Left ventricle myocardium superior (tissue), 1 donor: ENCODE data around the gene PTPRM. TPM values are rescaled to one million over a fixed set of nuclear protein-coding genes. Genes with fewer than 3 reads are reported as not detected.
"Not testable (repeated sequence)": the region's sequence is repeated elsewhere in the genome, so short reads cannot be mapped to it uniquely, and the experiment has no call there.

Experiments used
- ATAC-seq: fragments of 200-7000 bp; cut with Tn5 transposase; one replicate; pipeline ENCODE4 v1.9.1; 2020; ENCODE audit warnings: mild to moderate bottlenecking, moderate library complexity
- DNase-seq: peaks from one replicate; pipeline ENCODE4 v3.0.0-alpha.2; 2020
- intact Hi-C: fragments of 100-400 bp; cut with micrococcal nuclease; formaldehyde crosslinking; loops from one replicate; pipeline ENCODE4 v1.11.0; 2022
- total RNA-seq: library from RNA; stranded (reverse); fragmentation: NEBNext Ultra II Directional; extraction: Animal tissue kit (Norgen Biotek cat#: 25700); gene quantifications from one replicate; pipeline ENCODE4 v1.2.1, GENCODE V29; 2021
- donor health status: DM: no; HTN: yes; CAD: no; lungs with severe emphysema.

PTPRM gene
- total RNA-seq, 1 donor from 2014 or later = 100 TPM

DNA sequence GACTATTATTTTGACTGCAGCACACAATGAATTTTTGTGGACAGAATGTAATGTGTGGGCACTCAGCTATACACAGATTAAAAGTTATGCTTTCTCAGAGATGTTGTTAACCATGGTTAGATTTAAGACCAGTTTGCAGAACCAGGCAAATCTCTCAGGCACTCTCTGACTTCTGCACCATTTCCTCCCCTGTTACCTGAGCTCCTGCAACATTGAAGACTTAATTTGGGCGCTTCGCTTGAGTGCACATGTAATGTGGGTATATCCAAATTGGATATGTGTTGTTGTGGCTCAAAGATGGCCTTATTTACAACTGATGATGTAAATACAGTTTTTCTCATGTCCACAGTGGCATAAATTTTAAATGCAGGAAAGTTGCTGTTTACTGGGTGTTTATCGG, 469.4 kb downstream of the PTPRM start:
- ATAC-seq (no peak), DNase-seq (no peak)
- intact Hi-C loops = no loop called here

DNA sequence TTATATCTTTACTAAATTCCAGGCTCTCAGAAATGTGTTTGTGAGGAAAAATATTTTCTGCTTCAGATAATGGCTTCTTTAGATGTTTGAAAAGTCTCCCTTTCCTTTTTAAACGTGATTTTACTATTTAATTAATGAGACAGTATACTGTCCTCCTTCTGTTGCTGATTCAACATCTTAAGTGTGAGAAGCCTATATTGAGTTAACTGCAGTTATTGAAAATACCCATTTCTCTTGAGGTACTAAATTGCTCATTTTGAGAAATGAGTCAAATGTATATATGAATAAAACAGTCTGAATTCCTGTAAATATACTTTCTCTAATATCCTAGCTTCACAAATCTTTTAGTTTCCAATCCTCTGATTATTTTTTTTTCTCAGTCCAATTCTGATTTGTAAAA, 470.2 kb downstream of the PTPRM start:
- DNase-seq = no peak
- ATAC-seq = no peak
- intact Hi-C loops = no loop called here

DNA sequence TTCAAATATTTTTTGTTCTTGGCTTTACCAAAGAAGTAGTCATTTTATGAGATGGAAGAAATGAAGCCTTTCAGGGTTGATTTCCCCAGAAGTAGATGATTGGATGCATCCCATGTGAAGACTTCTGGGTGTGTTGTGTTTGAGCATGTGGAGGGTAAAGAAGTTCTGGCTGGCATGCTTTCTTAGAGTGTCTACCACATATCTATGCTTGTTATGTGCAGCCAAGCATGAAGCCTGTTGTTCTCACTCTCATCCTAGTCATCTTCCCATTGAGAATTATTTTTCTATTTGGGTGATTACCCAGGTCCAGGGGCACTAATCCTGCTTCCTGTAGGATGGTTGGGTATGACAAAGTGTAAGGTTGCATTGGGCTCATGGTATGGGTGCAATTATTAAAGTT, 472.9 kb downstream of the PTPRM start:
- ATAC-seq = no peak
- DNase-seq = no peak
- intact Hi-C loops = no loop called here

DNA sequence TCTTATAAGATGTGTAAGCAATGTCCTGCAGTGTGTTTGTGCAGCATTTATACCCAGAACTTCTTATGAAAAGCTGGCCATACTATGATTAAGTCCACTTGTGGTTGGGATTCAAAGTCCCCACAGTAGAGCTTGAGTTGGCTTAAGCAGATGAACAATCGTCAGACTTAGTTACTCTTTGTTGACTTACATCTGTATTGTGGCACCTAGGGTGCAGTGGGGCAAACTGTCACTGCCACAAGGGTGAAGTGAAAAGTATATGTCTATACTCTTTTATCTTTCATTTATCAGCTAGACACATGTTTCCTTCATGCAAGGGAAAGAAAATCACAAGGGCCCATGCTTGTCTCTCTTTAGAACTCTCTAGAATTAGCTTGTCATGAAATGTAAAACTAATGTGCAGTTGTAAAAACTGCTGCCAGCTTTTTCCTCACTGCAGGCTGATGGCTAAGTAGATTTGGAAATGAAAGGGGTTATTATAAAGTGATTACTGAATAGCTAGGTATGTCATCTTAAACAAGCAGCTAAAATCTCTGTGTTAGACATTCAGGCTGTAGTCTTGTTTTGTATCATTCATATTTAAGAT, 474.5 kb downstream of the PTPRM start:
- ATAC-seq (no peak), DNase-seq (no peak)
- intact Hi-C loops = no loop called here

DNA sequence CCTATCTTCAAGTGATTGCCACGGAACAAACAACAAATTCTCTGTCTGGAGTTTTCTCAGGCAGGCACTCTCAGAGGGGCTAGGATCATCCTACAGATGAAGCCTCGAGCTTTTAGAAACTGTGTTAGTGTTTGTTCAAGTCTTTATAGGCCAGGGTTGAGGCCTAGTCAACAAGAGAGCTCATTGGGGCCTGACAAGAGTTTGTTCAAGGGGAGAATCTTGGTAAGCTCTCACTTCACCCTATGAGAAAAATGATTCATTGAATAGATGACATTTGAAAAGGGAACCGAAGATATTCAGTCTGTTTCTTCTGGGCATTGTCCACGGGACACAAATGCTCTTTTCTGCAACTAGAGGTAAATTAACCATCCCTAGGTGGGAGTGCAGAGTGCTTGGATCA, 476.9 kb downstream of the PTPRM start:
- DNase-seq (no peak), ATAC-seq (no peak)
- intact Hi-C loops = no loop called here

DNA sequence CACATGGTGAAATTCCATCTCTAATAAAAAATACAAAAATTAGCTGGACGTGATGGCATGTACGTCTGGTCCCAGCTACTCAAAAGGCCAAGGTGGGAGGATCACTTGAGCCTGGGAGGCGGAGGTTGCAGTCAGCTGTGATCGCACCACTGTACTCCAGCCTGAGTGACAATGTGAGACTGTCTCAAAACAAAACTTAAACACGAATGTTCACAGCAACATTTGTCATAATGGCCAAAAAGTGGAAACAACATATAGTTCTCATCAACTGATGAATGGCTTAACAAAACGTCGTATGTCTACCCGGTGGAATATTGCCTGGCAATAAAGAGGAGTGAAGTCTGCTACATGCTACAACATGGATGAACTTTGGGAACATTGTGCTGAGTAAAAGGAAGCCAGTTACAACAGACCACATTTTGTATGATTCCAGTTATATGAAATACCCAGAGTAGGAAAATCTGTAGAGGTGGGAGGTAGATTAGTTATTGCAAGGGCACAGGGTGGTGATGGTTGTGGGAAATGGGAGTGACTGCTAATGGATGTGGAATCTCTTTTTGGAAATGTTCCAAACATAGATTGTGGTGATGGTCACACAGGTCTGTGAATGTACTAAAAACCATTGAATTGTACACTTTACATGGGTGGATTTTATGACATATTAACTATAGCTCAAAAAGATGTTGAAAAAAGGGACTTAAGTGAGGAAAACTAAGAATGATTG, 478.2 kb downstream of the PTPRM start:
- intact Hi-C loops = no loop called here
- ATAC-seq (no peak), DNase-seq (no peak)

DNA sequence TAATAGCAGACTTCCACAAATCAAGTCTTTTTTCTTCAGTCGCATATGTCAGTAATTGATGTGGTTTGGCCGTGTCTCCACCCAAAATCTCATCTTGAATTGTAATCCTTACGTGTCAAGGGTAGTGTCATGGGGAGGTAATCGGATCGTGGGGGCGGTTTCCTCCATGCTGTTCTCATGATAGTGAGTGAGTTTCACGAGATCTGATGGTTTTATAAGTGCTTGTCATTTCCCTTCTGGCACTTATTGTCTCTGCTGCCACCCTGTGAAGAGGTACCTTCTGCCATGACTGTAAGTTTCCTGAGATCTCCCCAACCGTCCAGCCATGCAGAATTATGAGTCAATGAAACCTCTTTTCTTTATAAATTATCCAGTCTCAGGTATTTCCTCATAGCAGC, 478.8 kb downstream of the PTPRM start:
- intact Hi-C loops = no loop called here
- DNase-seq = no peak
- no peak for ATAC-seq

DNA sequence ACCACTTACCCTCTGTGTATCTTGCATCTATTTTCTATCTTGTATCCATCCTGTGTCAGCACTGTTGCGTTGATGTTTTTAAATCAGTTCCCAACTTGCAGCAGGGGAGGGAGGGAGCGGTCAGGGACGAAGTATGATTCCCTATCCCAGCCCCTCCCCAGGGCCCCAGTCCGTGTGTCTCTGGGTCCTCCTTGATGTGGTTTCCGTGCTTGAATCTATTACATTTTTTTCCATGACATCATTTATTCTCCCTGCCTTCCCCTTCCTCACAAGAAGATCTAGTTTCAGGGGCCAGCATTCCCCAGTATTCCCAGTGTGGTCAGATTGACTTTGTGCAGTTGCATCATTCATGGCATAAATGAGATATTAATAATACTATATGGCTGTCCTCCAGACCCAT, 479.3 kb downstream of the PTPRM start:
- DNase-seq (no peak), ATAC-seq (no peak)
- intact Hi-C loops = no loop called here

DNA sequence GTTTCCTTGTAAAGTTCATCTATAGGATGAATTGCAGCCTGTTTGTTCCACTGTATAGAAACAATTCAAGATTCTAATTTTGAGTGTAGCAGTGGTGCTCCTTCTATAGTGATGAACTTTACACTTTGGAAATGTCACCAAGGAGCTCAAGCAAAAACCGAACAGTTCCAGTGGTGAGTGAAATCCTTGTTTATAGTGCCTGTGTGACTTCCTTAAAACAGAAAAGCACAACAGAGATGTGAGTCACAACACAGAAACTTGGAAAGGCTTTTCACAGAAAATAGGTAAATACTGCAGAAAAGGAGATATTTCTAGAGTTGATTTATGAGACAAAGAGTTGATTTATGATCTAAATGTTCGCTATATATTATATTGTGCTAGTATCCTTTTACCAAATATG, 482.0 kb downstream of the PTPRM start:
- intact Hi-C loops = no loop called here
- DNase-seq = no peak
- ATAC-seq = no peak

DNA sequence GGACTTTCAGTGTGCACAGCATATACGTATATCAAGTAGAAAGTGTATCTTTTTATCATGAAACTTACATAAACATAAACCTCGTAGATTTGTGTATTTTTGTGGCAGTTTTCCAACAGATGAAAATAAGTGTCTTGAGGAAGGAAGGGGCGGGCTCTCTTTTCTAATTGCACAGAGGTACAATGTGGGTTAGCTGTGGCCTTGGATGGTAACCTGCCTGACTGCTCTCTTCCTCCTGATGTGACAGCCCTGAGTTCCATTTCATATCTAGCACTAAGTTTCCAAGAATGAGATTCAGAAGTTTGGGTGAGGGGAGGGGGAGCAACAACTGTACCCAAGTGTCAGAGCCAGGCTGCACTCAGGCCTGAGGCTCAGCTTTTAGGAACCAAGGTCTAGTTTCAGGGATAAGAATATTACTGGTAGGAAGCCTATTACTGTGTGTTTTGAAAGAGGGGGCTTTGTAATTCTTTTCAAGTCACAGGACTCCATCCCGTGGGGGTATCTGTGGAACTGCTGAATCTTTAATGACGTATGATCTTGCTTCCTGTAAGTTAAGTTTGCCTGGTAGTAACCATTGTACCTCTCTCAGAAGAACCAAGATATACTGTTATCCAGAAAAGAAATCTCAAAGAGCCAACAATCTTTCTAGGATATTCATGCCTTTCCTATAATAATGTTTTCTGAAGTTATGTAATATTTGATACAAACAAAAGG, 483.7 kb downstream of the PTPRM start:
- no peak for ATAC-seq
- intact Hi-C loops = no loop called here
- no peak for DNase-seq

DNA sequence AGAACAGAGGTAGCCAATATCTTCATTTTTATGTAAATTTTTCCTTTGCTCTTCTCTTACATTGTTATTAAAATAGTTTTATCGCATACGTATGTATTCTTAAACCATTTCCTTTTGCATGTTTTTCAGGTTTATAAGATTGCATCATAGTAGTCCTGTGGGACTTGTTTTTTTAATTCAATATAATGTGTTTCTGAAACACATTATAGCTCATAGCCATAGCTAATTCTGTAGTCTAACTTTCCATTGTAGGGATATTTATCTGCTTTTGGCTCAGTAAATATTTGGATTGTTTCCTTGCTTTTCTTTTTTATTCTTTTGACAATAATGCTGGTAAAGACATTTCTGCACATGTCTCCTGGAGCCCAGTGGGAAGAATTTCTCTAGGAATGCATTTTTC, 484.3 kb downstream of the PTPRM start:
- intact Hi-C loops = no loop called here
- ATAC-seq = no peak

DNA sequence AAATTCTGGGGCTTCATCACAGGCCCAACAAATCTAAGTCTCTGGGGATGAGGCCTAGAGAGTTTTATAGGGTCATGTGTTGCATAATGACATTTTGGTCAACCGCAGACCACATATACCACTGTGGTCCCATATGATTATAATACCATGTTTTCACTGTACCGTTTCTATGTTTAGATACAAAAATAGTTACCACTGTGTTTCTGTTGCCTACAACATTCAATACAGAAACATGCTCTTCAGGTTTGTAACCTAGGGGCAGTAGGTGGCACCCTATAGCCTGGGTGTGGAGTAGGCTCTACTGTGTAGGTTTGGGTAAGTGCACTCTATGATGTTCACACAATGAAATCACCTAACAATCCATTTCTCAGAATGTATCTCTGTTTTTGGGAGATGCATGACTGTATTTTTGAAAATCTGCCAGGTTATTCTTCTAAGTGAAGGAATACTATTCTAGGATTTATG, 485.2 kb downstream of the PTPRM start:
- intact Hi-C loops = no loop called here
- no peak for DNase-seq
- ATAC-seq = peak; percentile 69

More for the DNA sequence above, 484.3 kb downstream of the PTPRM start:
- DNase-seq = no peak

DNA sequence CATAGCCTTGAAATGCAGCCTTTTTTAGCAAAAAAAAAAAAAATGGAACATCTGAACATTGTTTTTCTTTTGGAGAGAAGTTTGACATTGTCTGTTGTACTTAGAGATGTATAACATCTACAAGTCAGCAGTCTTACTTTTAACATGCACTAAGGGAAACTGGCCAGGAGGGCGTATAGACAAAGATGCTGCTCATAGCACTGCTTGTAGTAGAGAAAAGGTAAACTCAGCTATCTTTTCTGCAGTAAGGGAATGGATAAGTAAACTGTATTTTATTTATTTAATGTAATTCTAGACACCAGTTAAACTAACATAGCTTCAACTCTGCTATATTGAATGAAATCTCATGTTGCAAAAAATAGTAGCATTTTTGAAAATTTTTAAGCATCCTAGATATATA, 489.6 kb downstream of the PTPRM start:
- ATAC-seq (no peak), DNase-seq (no peak)
- intact Hi-C loops = no loop called here

DNA sequence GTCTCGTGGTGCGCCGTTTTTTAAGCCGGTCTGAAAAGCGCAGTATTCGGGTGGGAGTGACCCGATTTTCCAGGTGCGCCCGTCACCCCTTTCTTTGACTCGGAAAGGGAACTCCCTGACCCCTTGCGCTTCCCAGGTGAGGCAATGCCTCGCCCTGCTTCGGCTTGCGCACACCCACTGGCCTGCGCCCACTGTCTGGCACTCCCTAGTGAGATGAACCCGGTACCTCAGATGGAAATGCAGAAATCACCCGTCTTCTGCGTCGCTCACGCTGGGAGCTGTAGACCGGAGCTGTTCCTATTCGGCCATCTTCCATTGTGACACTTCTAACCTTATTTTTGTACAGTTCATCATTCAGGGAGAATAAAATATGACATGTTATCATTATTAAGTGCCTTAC, 496.0 kb downstream of the PTPRM start:
- ATAC-seq, intact Hi-C loops, DNase-seq: not testable (repeated sequence)

DNA sequence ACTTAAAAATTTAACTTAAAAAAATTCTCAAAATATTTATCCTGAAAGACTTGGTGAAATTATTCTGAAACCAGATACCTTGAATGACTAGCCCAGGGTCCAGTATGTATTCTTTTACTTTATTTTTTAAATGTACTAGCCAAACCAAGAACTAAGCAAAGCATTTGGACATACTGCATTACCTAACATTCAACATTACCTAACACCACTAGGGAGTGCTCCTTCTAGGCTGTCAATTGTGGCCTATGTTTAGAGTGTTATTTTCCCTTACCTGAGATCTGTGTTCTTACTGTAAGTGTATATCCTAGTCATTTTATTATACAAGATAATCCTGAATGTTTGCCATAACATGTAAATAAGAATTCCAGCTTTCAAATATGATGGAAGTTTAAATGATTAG, 496.6 kb downstream of the PTPRM start:
- no peak for ATAC-seq
- DNase-seq = no peak
- intact Hi-C loops = no loop called here

DNA sequence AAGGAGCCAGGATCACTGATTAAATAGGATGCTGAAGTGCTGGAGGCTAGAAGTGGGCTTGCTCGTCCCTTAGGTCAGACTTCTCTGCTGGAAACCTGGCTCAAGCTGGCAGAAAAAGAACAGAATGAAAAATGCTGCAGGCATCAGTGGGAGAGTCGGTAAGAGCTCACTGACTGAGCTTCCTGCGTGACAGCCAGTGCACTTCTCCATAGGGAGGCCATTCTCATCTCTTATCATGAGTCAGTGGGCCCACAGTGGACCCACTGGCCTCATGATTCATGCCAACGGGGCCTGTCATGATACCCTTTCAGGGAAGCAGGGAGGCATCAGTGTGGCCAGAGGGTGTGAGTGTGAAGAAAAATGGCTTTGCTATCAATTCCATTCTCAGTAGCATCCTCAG, 498.2 kb downstream of the PTPRM start:
- intact Hi-C loops = no loop called here
- ATAC-seq (no peak), DNase-seq (no peak)

DNA sequence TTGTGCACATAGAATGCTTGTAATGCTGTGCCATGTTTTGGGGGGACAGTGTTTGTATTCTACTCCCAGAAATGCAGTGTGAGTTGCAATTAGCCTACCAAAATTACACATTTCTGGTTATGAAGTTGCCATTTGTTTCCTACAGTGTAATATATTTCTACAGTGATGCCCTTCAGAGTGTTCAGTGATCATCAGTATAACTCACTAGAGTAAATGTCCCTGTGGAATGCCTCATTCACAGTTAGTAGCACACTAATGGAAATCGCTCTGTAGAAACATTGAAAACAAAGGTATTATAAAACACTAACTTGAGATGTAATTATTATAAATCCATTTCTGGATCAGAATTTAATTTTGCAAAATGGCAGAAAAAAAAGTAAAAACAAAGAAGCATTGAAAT, 498.7 kb downstream of the PTPRM start:
- intact Hi-C loops = no loop called here
- no peak for ATAC-seq
- no peak for DNase-seq

DNA sequence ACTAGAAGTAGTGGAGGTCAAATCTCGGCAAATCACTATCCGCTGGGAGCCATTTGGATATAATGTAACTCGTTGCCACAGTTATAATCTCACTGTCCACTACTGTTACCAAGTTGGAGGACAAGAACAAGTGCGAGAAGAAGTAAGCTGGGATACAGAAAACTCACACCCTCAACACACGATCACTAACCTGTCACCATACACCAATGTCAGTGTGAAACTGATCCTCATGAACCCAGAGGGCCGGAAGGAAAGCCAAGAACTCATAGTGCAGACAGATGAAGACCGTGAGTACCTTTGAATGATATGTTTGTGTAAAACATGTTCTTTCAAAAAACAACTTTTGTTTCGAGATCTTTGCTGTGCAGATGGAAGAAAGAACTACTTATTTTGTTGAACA, 502.6 kb downstream of the PTPRM start:
- DNase-seq (no peak), ATAC-seq (no peak)
- intact Hi-C loops = no loop called here

DNA sequence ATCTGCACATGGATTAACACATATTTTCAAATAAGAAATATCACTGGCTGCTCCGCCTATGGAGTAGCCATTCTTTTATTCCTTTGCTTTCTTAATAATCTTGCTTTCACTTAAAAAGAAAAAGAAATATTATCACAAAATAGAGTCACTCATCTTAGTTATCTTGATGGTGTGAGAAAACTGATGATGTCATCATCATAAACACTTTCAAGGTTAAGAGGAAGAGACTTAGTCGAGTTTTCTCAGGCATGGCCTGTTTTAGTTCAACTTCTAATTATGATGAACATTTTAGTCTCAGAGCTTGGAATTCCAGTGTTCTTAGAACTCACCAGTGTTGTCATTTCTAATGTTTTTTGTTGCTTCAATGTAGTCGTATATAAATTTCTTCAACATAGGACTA, 506.1 kb downstream of the PTPRM start:
- DNase-seq = no peak
- no peak for ATAC-seq
- intact Hi-C loops = no loop called here

DNA sequence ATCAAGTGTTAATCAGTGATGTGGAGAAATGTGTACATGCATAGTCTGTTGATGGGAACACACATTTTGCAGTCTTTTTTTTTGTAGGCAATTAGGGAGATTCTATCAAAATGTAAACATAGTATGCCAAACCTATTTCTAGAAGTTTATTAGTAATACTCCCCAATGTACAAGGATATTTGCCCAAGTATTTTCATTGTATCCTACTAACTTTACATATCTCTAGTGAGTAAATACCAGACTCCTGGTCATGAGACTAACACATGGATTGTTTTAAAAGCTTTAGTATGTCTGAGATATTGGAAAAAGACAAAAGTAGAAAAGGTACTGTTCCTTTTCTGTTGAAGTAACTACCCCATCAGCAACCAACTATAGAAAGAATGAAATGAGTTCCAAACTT, 513.0 kb downstream of the PTPRM start:
- ATAC-seq = no peak
- DNase-seq = no peak
- intact Hi-C loops = loop anchor here (10.0 kb wide), 1 partner anchor 305 kb away; no protein-coding TSS in a partner anchor

DNA sequence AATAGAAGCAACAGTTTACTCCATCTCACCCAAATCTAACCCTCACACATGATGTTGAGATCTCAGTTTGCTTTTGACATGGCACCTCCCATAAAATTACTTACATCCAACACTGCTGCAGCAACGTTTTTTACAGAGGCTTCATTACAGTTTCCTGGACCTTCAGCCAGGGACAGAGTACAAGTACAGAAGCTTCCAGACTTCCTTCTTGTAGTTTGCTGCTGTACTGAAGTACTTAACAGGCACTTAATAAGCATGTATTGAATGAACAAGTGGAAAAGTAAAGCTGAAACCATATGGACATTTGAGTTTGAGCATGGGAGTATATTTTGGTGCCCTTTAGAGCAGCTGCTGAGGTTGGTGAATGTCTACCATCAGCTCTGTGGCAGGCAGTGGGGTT, 514.2 kb downstream of the PTPRM start:
- DNase-seq = no peak
- peak; percentile 18 for ATAC-seq
- intact Hi-C loops = loop anchor here (10.0 kb wide), 1 partner anchor 304 kb away; no protein-coding TSS in a partner anchor
